RWPE2 (cell line): ENCODE results near the gene DUSP7.
A peak's percentile ranks its signal among the peaks of the same experiment; 100 is the strongest.

Source experiments
- ATAC-seq: fragments of 200-7000 bp; cut with Tn5 transposase; 3 replicates; pipeline ENCODE4 v1.9.1; 2021; ENCODE audit warnings: low read depth
- DNase-seq: peaks from one replicate; pipeline ENCODE4 v3.0.0-alpha.2; 2020; ENCODE audit warnings: low spot score
- H3K27ac ChIP-seq: fragments of 450-650 bp; 2 replicates; pipeline ENCODE4 v1.5.1; 2017; ENCODE audit warnings: mild to moderate bottlenecking; ENCODE audit not compliant: poor library complexity, severe bottlenecking
- H3K27me3 ChIP-seq: fragments of 250-450 bp; sonication (Bioruptor Pico); 2 replicates; pipeline ENCODE4 v1.5.1; 2021; ENCODE audit warnings: mild to moderate bottlenecking, moderate library complexity; ENCODE audit not compliant: insufficient read depth, poor library complexity, severe bottlenecking
- H3K36me3 ChIP-seq: fragments of 250-450 bp; sonication (Bioruptor Pico); 2 replicates; pipeline ENCODE4 v1.5.1; 2020; ENCODE audit warnings: low read depth, mild to moderate bottlenecking, moderate library complexity
- H3K4me1 ChIP-seq: fragments of 250-450 bp; sonication (Bioruptor Pico); 2 replicates; pipeline ENCODE4 v1.5.1; 2021; ENCODE audit warnings: mild to moderate bottlenecking, moderate library complexity; ENCODE audit not compliant: insufficient read depth, poor library complexity, severe bottlenecking
- H3K4me3 ChIP-seq: fragments of 250-450 bp; sonication (Bioruptor Pico); 2 replicates; pipeline ENCODE4 v1.5.1; 2021; ENCODE audit warnings: mild to moderate bottlenecking, moderate library complexity; ENCODE audit not compliant: severe bottlenecking
- H3K9me3 ChIP-seq: fragments of 250-450 bp; sonication (Bioruptor Pico); 2 replicates; pipeline ENCODE4 v1.5.1; 2021; ENCODE audit warnings: mild to moderate bottlenecking, moderate library complexity; ENCODE audit not compliant: severe bottlenecking
- TF ChIP-seq, protein P1 (sequence below): fragments of 450-650 bp; IDR thresholded peaks from one replicate; pipeline ENCODE4 v1.5.1; 2017; ENCODE audit warnings: mild to moderate bottlenecking, moderate library complexity; ENCODE audit not compliant: poor library complexity, severe bottlenecking

The DUSP7 gene

DNA sequence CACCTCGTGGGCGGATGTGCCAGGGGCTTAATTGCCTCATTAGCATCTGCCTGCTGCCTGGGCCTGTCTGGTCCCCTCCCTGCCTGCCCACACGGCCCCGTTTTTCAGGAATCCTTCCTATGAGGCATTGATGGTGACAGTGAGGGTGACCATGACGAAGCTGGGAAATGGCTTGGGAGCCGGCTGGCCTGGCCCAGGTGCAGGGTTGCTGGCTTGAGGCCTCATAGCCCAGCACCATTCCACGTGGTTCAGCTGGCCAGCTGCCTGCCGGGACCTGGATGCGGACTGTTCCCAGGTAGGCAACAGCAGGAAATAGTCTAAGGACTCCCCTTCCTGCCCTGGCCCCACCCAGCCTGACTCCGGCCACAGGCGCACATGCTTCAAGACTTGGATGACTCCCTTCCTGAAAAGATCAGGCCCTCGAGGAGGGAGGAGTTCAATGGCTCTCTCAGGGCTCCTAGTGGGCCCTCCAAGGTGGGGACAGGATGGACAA is 8.9 kb upstream of the DUSP7 start:
- ATAC-seq (peak; percentile 49), DNase-seq (no peak)
- TF ChIP-seq, protein P1, sequence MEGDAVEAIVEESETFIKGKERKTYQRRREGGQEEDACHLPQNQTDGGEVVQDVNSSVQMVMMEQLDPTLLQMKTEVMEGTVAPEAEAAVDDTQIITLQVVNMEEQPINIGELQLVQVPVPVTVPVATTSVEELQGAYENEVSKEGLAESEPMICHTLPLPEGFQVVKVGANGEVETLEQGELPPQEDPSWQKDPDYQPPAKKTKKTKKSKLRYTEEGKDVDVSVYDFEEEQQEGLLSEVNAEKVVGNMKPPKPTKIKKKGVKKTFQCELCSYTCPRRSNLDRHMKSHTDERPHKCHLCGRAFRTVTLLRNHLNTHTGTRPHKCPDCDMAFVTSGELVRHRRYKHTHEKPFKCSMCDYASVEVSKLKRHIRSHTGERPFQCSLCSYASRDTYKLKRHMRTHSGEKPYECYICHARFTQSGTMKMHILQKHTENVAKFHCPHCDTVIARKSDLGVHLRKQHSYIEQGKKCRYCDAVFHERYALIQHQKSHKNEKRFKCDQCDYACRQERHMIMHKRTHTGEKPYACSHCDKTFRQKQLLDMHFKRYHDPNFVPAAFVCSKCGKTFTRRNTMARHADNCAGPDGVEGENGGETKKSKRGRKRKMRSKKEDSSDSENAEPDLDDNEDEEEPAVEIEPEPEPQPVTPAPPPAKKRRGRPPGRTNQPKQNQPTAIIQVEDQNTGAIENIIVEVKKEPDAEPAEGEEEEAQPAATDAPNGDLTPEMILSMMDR = no peak
- H3K36me3 ChIP-seq = no peaks in the 10 kb centered on the region
- no peaks in the 10 kb centered on the region for H3K9me3 ChIP-seq
- peak overlapping the region; percentile 55 for H3K27ac ChIP-seq
- H3K27me3 ChIP-seq = no peaks in the 10 kb centered on the region
- peaks cover 36% of the 10 kb centered on the region for H3K4me1 ChIP-seq
- H3K4me3 ChIP-seq = no peak overlapping the region

DNA sequence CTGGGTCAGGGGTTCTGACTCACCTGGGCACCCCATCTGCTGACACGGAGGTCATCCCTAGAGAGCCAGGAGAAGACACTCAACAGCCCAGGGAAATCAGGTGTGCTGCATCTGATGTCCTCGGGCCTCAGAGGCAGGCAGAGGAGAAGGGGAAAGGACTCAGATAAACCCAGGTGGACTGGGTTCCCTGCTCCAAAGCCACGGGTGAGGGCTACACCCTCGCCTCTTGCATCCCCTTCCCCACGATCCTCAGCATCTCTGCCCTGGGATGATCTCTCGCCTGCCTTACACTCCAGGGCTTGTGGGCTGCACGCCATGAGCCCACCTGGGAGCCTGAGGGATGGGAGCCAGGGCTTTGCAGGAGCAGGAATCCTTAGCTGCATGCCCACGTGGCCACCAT is 8.2 kb upstream of the DUSP7 start:
- no peaks in the 10 kb centered on the region for H3K27me3 ChIP-seq
- H3K36me3 ChIP-seq = no peaks in the 10 kb centered on the region
- no peak for DNase-seq
- no peak for ATAC-seq
- H3K4me3 ChIP-seq = no peak overlapping the region
- peaks cover 36% of the 10 kb centered on the region for H3K4me1 ChIP-seq
- H3K27ac ChIP-seq = peak overlapping the region; percentile 55
- H3K9me3 ChIP-seq = no peaks in the 10 kb centered on the region
- TF ChIP-seq, protein P1 = no peak

DNA sequence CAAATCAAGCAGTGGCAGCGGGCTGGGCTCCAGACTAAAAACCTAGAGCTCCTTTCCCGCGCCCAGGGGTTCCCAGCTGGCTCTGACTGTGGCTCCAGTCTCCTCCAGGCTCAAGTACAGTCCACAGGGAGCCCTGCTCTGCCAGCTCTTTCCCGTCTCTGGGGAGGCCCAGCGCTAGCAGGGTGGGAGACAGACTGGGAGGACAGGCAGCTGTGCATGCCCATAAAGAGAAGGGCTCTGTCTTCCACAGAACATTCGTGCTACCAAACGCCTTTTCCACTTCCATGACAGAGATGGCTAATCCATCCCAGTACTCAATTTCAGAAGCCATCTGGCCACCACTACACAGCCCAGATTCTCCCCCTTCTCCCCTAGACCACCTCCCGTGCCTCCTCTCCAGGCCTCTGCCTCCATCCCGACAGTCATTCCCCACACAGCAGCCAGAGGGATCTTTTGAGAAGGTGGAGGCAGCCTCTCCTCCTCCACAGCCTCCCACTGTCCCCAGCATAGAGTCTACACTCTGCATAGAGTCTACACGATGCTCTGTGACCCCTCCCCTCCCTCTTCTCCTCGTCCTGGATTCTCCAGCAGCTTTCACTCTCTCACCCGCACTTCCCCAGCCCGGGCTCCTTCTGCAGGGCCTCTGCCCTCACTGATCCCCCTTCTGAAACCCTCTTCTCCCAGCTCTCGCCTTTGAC is 6.8 kb upstream of the DUSP7 start:
- H3K9me3 ChIP-seq = no peaks in the 10 kb centered on the region
- H3K4me1 ChIP-seq = peaks cover 36% of the 10 kb centered on the region
- ATAC-seq (no peak), DNase-seq (no peak)
- peak overlapping the region; percentile 44 for H3K27ac ChIP-seq
- H3K36me3 ChIP-seq = no peaks in the 10 kb centered on the region
- TF ChIP-seq, protein P1 = no peak
- H3K4me3 ChIP-seq = no peak overlapping the region
- H3K27me3 ChIP-seq = no peaks in the 10 kb centered on the region

DNA sequence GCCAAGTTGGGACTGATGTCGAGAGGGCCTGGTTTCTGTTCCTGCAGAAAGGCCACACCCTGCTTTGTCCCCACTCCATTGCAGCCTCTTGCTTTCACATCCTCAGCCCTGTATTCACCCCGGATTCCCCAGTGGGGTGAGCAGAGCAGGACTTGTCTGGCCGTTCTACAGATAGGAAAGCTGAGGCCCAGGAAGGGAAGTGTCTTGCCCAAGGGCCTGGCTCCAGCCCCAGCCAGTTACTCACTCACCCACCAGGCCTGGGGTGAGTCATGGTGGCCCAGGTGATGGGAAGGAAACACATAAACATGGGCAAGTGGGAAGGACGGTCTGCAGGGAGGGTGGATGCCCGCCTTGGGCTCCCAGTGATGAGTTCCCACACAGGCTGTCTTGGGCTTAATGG is 6.1 kb upstream of the DUSP7 start:
- DNase-seq = peak; percentile 96
- ATAC-seq = peak; percentile 88
- Histone ChIP-seq H3K4me3 (no peak overlapping the region), H3K4me1 (peaks cover 41% of the 10 kb centered on the region), H3K27ac (peak overlapping the region; percentile 44), H3K27me3 (no peaks in the 10 kb centered on the region), H3K36me3 (no peaks in the 10 kb centered on the region), H3K9me3 (no peaks in the 10 kb centered on the region)
- TF ChIP-seq, protein P1 = no peak
